C4-2B (cell line): Measurements from ENCODE around the gene PTRHD1.

Experiments used
- ZFX ChIP-seq: fragments of 450-650 bp; IDR thresholded peaks from 2 replicates; pipeline ENCODE4 v1.6.1; 2017
- TF ChIP-seq, protein P1 (sequence below): fragments of 450-650 bp; conservative IDR thresholded peaks from 2 replicates; pipeline ENCODE4 v1.5.1; 2017; ENCODE audit warnings: mild to moderate bottlenecking

DNA sequence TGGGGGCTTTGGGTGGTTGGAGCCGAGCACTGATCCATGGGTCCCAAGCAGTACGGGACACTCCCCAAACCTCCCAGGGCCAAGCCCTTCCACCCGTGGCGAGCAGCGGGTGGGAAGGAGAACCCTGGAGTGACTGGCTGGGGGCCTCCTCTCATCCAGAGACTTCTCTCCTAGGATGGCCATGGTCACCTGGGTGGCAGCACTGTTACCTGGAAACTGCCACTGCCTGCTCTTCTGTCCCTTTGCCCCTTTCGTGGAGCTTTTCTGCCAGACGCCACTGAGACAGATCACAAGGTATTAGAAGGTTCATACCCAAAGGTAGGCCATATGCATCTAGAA lies 27.0 kb upstream of the PTRHD1 start:
- TF ChIP-seq, protein P1, sequence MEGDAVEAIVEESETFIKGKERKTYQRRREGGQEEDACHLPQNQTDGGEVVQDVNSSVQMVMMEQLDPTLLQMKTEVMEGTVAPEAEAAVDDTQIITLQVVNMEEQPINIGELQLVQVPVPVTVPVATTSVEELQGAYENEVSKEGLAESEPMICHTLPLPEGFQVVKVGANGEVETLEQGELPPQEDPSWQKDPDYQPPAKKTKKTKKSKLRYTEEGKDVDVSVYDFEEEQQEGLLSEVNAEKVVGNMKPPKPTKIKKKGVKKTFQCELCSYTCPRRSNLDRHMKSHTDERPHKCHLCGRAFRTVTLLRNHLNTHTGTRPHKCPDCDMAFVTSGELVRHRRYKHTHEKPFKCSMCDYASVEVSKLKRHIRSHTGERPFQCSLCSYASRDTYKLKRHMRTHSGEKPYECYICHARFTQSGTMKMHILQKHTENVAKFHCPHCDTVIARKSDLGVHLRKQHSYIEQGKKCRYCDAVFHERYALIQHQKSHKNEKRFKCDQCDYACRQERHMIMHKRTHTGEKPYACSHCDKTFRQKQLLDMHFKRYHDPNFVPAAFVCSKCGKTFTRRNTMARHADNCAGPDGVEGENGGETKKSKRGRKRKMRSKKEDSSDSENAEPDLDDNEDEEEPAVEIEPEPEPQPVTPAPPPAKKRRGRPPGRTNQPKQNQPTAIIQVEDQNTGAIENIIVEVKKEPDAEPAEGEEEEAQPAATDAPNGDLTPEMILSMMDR, result no peak
- TF ChIP-seq ZFX, result no peak
